AG09309 (cell line): ENCODE results near the gene C15orf61.

ENCODE experiments used
- DNase-seq: peaks from one replicate; pipeline ENCODE4 v3.0.0-alpha.2; 2010; ENCODE audit warnings: low read depth
- H3K4me3 ChIP-seq: 2 replicates; pipeline ENCODE4 v1.5.1; 2011; ENCODE audit warnings: mild to moderate bottlenecking, low read depth, low read length, moderate library complexity; ENCODE audit not compliant: control insufficient read depth
- CTCF ChIP-seq: IDR thresholded peaks from 2 replicates; pipeline ENCODE4 v1.5.1; 2011; ENCODE audit warnings: mild to moderate bottlenecking, low read depth, low read length, inconsistent platforms; ENCODE audit not compliant: insufficient read depth, control insufficient read depth; ENCODE audit errors: missing control alignments

The C15orf61 gene

GRCh38 chr15:67521029-67521782 is at the start of gene C15orf61:
Gene C15orf61 (plus strand): TSS chr15:67521131. CDS start chr15:67521249, 118 bp downstream.
- TF ChIP-seq CTCF: no peak
- no peak for DNase-seq
- H3K4me3 ChIP-seq: peak within 1 kb of the TSS; percentile 68

GRCh38 chr15:67472957-67473356 is 48.0 kb upstream of the C15orf61 start:
- DNase-seq: no peak
- no peak for TF ChIP-seq CTCF
- no peak overlapping the region for H3K4me3 ChIP-seq

- TF ChIP-seq CTCF: no peak
- no peak for DNase-seq
- no peak overlapping the region for H3K4me3 ChIP-seq
Measured at GRCh38 chr15:67474405-67475110, 46.4 kb upstream of the C15orf61 start.

- no peak for DNase-seq
- no peak for TF ChIP-seq CTCF
- H3K4me3 ChIP-seq: no peak overlapping the region
Measured at GRCh38 chr15:67479781-67480505, 41.0 kb upstream of the C15orf61 start.

GRCh38 chr15:67480741-67481140 is 40.2 kb upstream of the C15orf61 start:
- no peak overlapping the region for H3K4me3 ChIP-seq
- DNase-seq: no peak
- no peak for TF ChIP-seq CTCF

- no peak for DNase-seq
- no peak for TF ChIP-seq CTCF
- H3K4me3 ChIP-seq: no peak overlapping the region
Measured at GRCh38 chr15:67481680-67482079, 39.3 kb upstream of the C15orf61 start.
